ENCODE data around the gene CLSTN2.

Gene CLSTN2

GRCh38 chr3:139944256-139944910, 9.4 kb downstream of the CLSTN2 start:
- Histone ChIP-seq H2BK120ac (ENCODE audit: low read depth, low read length) (no peak overlapping the region), H3K36me3 (ENCODE audit: control insufficient read depth in 1 of 2, insufficient read depth in 2 of 2, low read depth in 1 of 2, low read length in 2 of 2) (peaks cover 0 to 7% of the 10 kb centered on the region in 2 experiments), H3K4me2 (ENCODE audit: low read length, poor library complexity, severe bottlenecking) (no peak overlapping the region), H3K9ac (ENCODE audit: low read length) (no peak overlapping the region), H3K23ac (ENCODE audit: low read length in 2 of 2) (no peak overlapping the region), H2BK15ac (ENCODE audit: low read depth, poor library complexity, severe bottlenecking) (no peak overlapping the region), H3K18ac (ENCODE audit: low read depth in 1 of 2, low read length in 2 of 2) (no peak overlapping the region), H3K4ac (ENCODE audit: low read depth in 1 of 2, low read length in 2 of 2) (no peak overlapping the region), H4K8ac (ENCODE audit: low read length) (no peak overlapping the region), H2BK12ac (ENCODE audit: low read length in 2 of 2) (no peak overlapping the region), H3K79me1 (replicated peaks; ENCODE audit: low read length, poor library complexity, severe bottlenecking) (peaks cover 25% of the 10 kb centered on the region), H2AFZ (ENCODE audit: low read depth, low read length) (no peak overlapping the region), H2BK5ac (ENCODE audit: low read depth, low read length, poor library complexity, severe bottlenecking) (no peak overlapping the region), H3K27ac (ENCODE audit: low read length, poor library complexity, severe bottlenecking) (no peak overlapping the region), H4K91ac (ENCODE audit: low read length) (no peak overlapping the region), H3K4me1 (ENCODE audit: control insufficient read depth, insufficient read depth, low read depth, low read length) (no peaks in the 10 kb centered on the region), H3K9me3 (ENCODE audit: control insufficient read depth, low read length) (no peaks in the 10 kb centered on the region), H3K4me3 (ENCODE audit: insufficient read depth in 1 of 2, low read depth in 1 of 2, low read length in 2 of 2) (peak overlapping the region in 1 of 2 experiments; percentile 11), H2AK5ac (ENCODE audit: low read length, severe bottlenecking) (no peak overlapping the region), H3K27me3 (ENCODE audit: control insufficient read depth in 1 of 2, insufficient read depth in 1 of 2, low read length in 2 of 2) (peaks cover 9 to 30% of the 10 kb centered on the region in 2 experiments), H3K14ac (ENCODE audit: low read length in 2 of 2) (no peak overlapping the region)
- DNase-seq = no peak
- 95% methylated on average over 7 of the region's 7 CpGs for WGBS

- no peak overlapping the region for H2BK15ac ChIP-seq (ENCODE audit: low read depth, poor library complexity, severe bottlenecking)
Observed at GRCh38 chr3:139945386-139945785, 10.4 kb downstream of the CLSTN2 start.

GRCh38 chr3:139945942-139946341, 11.0 kb downstream of the CLSTN2 start:
- Histone ChIP-seq H3K79me1 (replicated peaks; ENCODE audit: low read length, poor library complexity, severe bottlenecking) (peaks cover 23% of the 10 kb centered on the region), H2BK15ac (ENCODE audit: low read depth, poor library complexity, severe bottlenecking) (no peak overlapping the region), H3K36me3 (ENCODE audit: control insufficient read depth in 1 of 2, insufficient read depth in 2 of 2, low read depth in 1 of 2, low read length in 2 of 2) (peaks cover 0 to 7% of the 10 kb centered on the region in 2 experiments), H3K27ac (ENCODE audit: low read length, poor library complexity, severe bottlenecking) (no peak overlapping the region), H3K27me3 (ENCODE audit: control insufficient read depth in 1 of 2, insufficient read depth in 1 of 2, low read length in 2 of 2) (peaks cover 9 to 19% of the 10 kb centered on the region in 2 experiments), H4K91ac (ENCODE audit: low read length) (no peak overlapping the region), H3K9ac (ENCODE audit: low read length) (no peak overlapping the region), H4K8ac (ENCODE audit: low read length) (no peak overlapping the region), H3K4me1 (ENCODE audit: control insufficient read depth, insufficient read depth, low read depth, low read length) (no peaks in the 10 kb centered on the region), H3K14ac (ENCODE audit: low read length in 2 of 2) (no peak overlapping the region), H2BK12ac (ENCODE audit: low read length in 2 of 2) (no peak overlapping the region), H3K4me2 (ENCODE audit: low read length, poor library complexity, severe bottlenecking) (no peak overlapping the region), H3K4ac (ENCODE audit: low read depth in 1 of 2, low read length in 2 of 2) (no peak overlapping the region), H2BK5ac (ENCODE audit: low read depth, low read length, poor library complexity, severe bottlenecking) (no peak overlapping the region), H2AFZ (ENCODE audit: low read depth, low read length) (no peak overlapping the region), H3K9me3 (ENCODE audit: control insufficient read depth, low read length) (no peaks in the 10 kb centered on the region), H3K4me3 (ENCODE audit: insufficient read depth in 1 of 2, low read depth in 1 of 2, low read length in 2 of 2) (no peak overlapping the region), H3K23ac (ENCODE audit: low read length in 2 of 2) (no peak overlapping the region), H2BK120ac (ENCODE audit: low read depth, low read length) (no peak overlapping the region), H2AK5ac (ENCODE audit: low read length, severe bottlenecking) (no peak overlapping the region), H3K18ac (ENCODE audit: low read depth in 1 of 2, low read length in 2 of 2) (no peak overlapping the region)
- no peak for DNase-seq

More at GRCh38 chr3:139945386-139945785, 10.4 kb downstream of the CLSTN2 start:
- Histone ChIP-seq H3K4ac (ENCODE audit: low read depth in 1 of 2, low read length in 2 of 2) (no peak overlapping the region), H3K4me3 (ENCODE audit: insufficient read depth in 1 of 2, low read depth in 1 of 2, low read length in 2 of 2) (no peak overlapping the region), H3K4me1 (ENCODE audit: control insufficient read depth, insufficient read depth, low read depth, low read length) (no peaks in the 10 kb centered on the region), H3K4me2 (ENCODE audit: low read length, poor library complexity, severe bottlenecking) (no peak overlapping the region), H3K9me3 (ENCODE audit: control insufficient read depth, low read length) (no peaks in the 10 kb centered on the region), H2BK12ac (ENCODE audit: low read length in 2 of 2) (no peak overlapping the region), H3K14ac (ENCODE audit: low read length in 2 of 2) (no peak overlapping the region), H3K79me1 (replicated peaks; ENCODE audit: low read length, poor library complexity, severe bottlenecking) (peaks cover 23% of the 10 kb centered on the region), H2AFZ (ENCODE audit: low read depth, low read length) (no peak overlapping the region), H3K9ac (ENCODE audit: low read length) (no peak overlapping the region), H3K23ac (ENCODE audit: low read length in 2 of 2) (no peak overlapping the region), H2BK120ac (ENCODE audit: low read depth, low read length) (no peak overlapping the region), H3K27me3 (ENCODE audit: control insufficient read depth in 1 of 2, insufficient read depth in 1 of 2, low read length in 2 of 2) (peaks cover 9 to 25% of the 10 kb centered on the region in 2 experiments), H4K91ac (ENCODE audit: low read length) (no peak overlapping the region), H3K36me3 (ENCODE audit: control insufficient read depth in 1 of 2, insufficient read depth in 2 of 2, low read depth in 1 of 2, low read length in 2 of 2) (peaks cover 0 to 7% of the 10 kb centered on the region in 2 experiments), H3K27ac (ENCODE audit: low read length, poor library complexity, severe bottlenecking) (no peak overlapping the region), H3K18ac (ENCODE audit: low read depth in 1 of 2, low read length in 2 of 2) (no peak overlapping the region), H2AK5ac (ENCODE audit: low read length, severe bottlenecking) (no peak overlapping the region), H4K8ac (ENCODE audit: low read length) (no peak overlapping the region), H2BK5ac (ENCODE audit: low read depth, low read length, poor library complexity, severe bottlenecking) (no peak overlapping the region)
- WGBS = no CpG with 5 or more reads among the region's 4 CpGs
- no peak for DNase-seq

GRCh38 chr3:139948467-139948866, 13.5 kb downstream of the CLSTN2 start:
- Histone ChIP-seq H3K4ac (ENCODE audit: low read depth in 1 of 2, low read length in 2 of 2) (no peak overlapping the region), H3K9me3 (ENCODE audit: control insufficient read depth, low read length) (no peaks in the 10 kb centered on the region), H3K36me3 (ENCODE audit: control insufficient read depth in 1 of 2, insufficient read depth in 2 of 2, low read depth in 1 of 2, low read length in 2 of 2) (peaks cover 0 to 4% of the 10 kb centered on the region in 2 experiments), H3K27ac (ENCODE audit: low read length, poor library complexity, severe bottlenecking) (no peak overlapping the region), H3K9ac (ENCODE audit: low read length) (no peak overlapping the region), H4K8ac (ENCODE audit: low read length) (no peak overlapping the region), H2BK12ac (ENCODE audit: low read length in 2 of 2) (no peak overlapping the region), H3K27me3 (ENCODE audit: control insufficient read depth in 1 of 2, insufficient read depth in 1 of 2, low read length in 2 of 2) (peaks cover 0 to 9% of the 10 kb centered on the region in 2 experiments), H3K4me1 (ENCODE audit: control insufficient read depth, insufficient read depth, low read depth, low read length) (no peaks in the 10 kb centered on the region), H4K91ac (ENCODE audit: low read length) (no peak overlapping the region), H3K18ac (ENCODE audit: low read depth in 1 of 2, low read length in 2 of 2) (no peak overlapping the region), H3K14ac (ENCODE audit: low read length in 2 of 2) (no peak overlapping the region), H2BK15ac (ENCODE audit: low read depth, poor library complexity, severe bottlenecking) (no peak overlapping the region), H2BK120ac (ENCODE audit: low read depth, low read length) (no peak overlapping the region), H3K23ac (ENCODE audit: low read length in 2 of 2) (no peak overlapping the region), H3K4me2 (ENCODE audit: low read length, poor library complexity, severe bottlenecking) (no peak overlapping the region), H2BK5ac (ENCODE audit: low read depth, low read length, poor library complexity, severe bottlenecking) (no peak overlapping the region), H2AFZ (ENCODE audit: low read depth, low read length) (no peak overlapping the region), H3K79me1 (replicated peaks; ENCODE audit: low read length, poor library complexity, severe bottlenecking) (peaks cover 12% of the 10 kb centered on the region), H2AK5ac (ENCODE audit: low read length, severe bottlenecking) (no peak overlapping the region), H3K4me3 (ENCODE audit: insufficient read depth in 1 of 2, low read depth in 1 of 2, low read length in 2 of 2) (no peak overlapping the region)
- DNase-seq = no peak
